Activated B cell treated with CpG ODN at 0.5 μM for 24 hours (primary cell): Measurements from ENCODE around the gene CRELD2. TPM values are rescaled to one million over a fixed set of nuclear protein-coding genes. Genes with fewer than 3 reads are reported as not detected.

Experiments used
- ATAC-seq: fragments of 200-7000 bp; cut with Tn5 transposase; one replicate; pipeline ENCODE4 v1.10.0; 2021; ENCODE audit warnings: low read depth, mild to moderate bottlenecking, moderate library complexity
- CTCF ChIA-PET: fragments of 350-600 bp; sonication (Branson Sonifier 250); formaldehyde crosslinking; loops from one replicate; lab custom pipeline; 2021; ENCODE audit warnings: antibody characterized with exemption; lab: Charles Lee
- POLR2A ChIA-PET: fragments of 350-600 bp; sonication (Branson Sonifier 250); formaldehyde crosslinking; loops from one replicate; lab custom pipeline; 2021; ENCODE audit warnings: antibody characterized with exemption; lab: Charles Lee
- DNase-seq: peaks from one replicate; pipeline ENCODE4 v3.0.0; 2022
- H3K27ac Mint-ChIP-seq: one replicate; pipeline ENCODE4 v1.8.0; 2020; ENCODE audit warnings: mixed read lengths
- H3K27me3 Mint-ChIP-seq: one replicate; pipeline ENCODE4 v1.8.0; 2021; ENCODE audit warnings: mixed read lengths
- H3K36me3 Mint-ChIP-seq: one replicate; pipeline ENCODE4 v1.8.0; 2021; ENCODE audit warnings: low read depth, mixed read lengths
- H3K4me1 Mint-ChIP-seq: one replicate; pipeline ENCODE4 v1.8.0; 2021; ENCODE audit warnings: mixed read lengths
- H3K4me3 Mint-ChIP-seq: one replicate; pipeline ENCODE4 v1.8.0; 2020; ENCODE audit warnings: mild to moderate bottlenecking, mixed read lengths
- H3K9me3 Mint-ChIP-seq: one replicate; pipeline ENCODE4 v1.8.0; 2020; ENCODE audit warnings: mixed read lengths
- intact Hi-C: fragments of 100-400 bp; cut with micrococcal nuclease; formaldehyde crosslinking; loops from one replicate; pipeline ENCODE4 v1.15.1; 2024
- total RNA-seq: library from RNA; stranded (reverse); gene quantifications from 2 replicates; pipeline ENCODE4 v1.2.3, GENCODE V29; 2022
- TF ChIP-seq, protein P1 (sequence below): fragments of 200-600 bp; IDR thresholded peaks from one replicate; pipeline ENCODE4 v1.8.0; 2022; ENCODE audit warnings: antibody characterized with exemption, mild to moderate bottlenecking

CRELD2 gene
- total RNA-seq, 1 donor from 2014 or later = 44.5 TPM

DNA sequence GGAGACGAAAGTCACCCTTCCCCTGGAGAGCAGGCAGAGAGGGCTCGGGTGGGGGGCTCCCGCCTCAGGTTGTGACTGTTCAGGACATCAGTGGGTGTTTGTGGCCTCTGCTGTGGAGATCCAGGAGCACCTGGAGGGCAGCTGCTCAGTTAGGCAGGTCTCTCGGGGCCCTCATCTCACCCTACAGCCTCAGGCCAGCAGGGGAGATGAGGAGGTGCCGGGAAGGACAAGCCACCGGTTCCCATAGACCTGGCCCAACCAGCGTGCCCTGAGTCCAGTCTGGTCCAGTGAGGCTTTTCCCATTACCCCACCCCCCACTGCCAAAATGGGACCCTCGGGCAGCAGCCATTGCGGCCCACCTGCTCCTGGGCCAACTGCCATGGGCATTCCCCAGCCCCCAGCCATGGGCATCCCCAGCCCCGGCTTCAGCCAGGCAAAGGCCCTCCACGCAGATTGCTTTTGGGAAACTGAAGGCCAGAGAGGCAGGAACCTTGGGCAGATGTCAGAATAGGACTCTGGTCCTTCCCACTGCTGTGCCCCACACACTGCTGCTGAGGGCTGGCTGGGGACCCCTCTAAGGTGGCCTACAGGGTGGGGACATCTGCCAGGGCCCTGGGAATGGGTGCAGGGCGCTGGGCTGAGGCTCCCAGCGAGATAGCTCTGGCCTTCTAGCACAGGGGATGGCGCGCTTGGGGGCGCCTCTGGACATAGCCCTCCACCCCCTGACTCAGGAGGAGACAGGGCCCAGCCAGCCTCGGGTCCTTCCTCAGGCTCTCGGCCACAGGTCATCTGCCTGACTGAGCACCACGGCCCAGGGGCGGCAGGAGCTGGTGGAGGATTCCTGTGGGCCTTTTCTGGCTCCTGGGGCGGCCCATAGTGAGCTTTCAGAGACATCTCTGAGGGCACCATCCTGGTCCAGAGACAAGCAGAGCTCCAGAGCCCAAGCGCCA, 46.9 kb downstream of the CRELD2 start:
- ATAC-seq = no peak
- POLR2A ChIA-PET = interaction anchor here (0.9 to 18.9 kb wide), 3 partner anchors 28 to 230 kb away, joined by 4 to 828 read pairs (median 6); no protein-coding TSS in a partner anchor
- intact Hi-C loops = loop anchor here (10.0 kb wide), 1 partner anchor 579 kb away; the partner anchor contains the start of gene KLHDC7B

GRCh38 chr22:49966041-49966773, 47.8 kb downstream of the CRELD2 start:
- intact Hi-C loops = loop anchor here (10.0 kb wide), 1 partner anchor 579 kb away; the partner anchor contains the start of gene KLHDC7B
- H3K4me3 Mint-ChIP-seq = no peak overlapping the region
- ChIA-PET POLR2A (interaction anchor here (0.9 to 18.9 kb wide), 5 partner anchors 20 to 229 kb away, joined by 3 to 828 read pairs (median 6); no protein-coding TSS in a partner anchor), CTCF (interaction anchor here (1.5 kb wide), 1 partner anchor 64 kb away, joined by 8 read pairs; no protein-coding TSS in a partner anchor)
- TF ChIP-seq, protein P1, sequence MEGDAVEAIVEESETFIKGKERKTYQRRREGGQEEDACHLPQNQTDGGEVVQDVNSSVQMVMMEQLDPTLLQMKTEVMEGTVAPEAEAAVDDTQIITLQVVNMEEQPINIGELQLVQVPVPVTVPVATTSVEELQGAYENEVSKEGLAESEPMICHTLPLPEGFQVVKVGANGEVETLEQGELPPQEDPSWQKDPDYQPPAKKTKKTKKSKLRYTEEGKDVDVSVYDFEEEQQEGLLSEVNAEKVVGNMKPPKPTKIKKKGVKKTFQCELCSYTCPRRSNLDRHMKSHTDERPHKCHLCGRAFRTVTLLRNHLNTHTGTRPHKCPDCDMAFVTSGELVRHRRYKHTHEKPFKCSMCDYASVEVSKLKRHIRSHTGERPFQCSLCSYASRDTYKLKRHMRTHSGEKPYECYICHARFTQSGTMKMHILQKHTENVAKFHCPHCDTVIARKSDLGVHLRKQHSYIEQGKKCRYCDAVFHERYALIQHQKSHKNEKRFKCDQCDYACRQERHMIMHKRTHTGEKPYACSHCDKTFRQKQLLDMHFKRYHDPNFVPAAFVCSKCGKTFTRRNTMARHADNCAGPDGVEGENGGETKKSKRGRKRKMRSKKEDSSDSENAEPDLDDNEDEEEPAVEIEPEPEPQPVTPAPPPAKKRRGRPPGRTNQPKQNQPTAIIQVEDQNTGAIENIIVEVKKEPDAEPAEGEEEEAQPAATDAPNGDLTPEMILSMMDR = no peak
- H3K27me3 Mint-ChIP-seq = no peaks in the 10 kb centered on the region
- peaks cover 62% of the 10 kb centered on the region for H3K4me1 Mint-ChIP-seq
- H3K36me3 Mint-ChIP-seq = peaks cover 33% of the 10 kb centered on the region
- H3K27ac Mint-ChIP-seq = peak overlapping the region; percentile 18
- ATAC-seq = no peak
- no peaks in the 10 kb centered on the region for H3K9me3 Mint-ChIP-seq
- DNase-seq = peak; percentile 16

More for the DNA sequence above, 46.9 kb downstream of the CRELD2 start:
- H3K4me3 Mint-ChIP-seq = no peak overlapping the region
- TF ChIP-seq, protein P1 = no peak
- H3K9me3 Mint-ChIP-seq = no peaks in the 10 kb centered on the region
- CTCF ChIA-PET = no interaction called here
- H3K36me3 Mint-ChIP-seq = peaks cover 33% of the 10 kb centered on the region
- peak; percentile 17 for DNase-seq
- no peaks in the 10 kb centered on the region for H3K27me3 Mint-ChIP-seq
- H3K4me1 Mint-ChIP-seq = peaks cover 54% of the 10 kb centered on the region
- peak overlapping the region; percentile 18 for H3K27ac Mint-ChIP-seq

DNA sequence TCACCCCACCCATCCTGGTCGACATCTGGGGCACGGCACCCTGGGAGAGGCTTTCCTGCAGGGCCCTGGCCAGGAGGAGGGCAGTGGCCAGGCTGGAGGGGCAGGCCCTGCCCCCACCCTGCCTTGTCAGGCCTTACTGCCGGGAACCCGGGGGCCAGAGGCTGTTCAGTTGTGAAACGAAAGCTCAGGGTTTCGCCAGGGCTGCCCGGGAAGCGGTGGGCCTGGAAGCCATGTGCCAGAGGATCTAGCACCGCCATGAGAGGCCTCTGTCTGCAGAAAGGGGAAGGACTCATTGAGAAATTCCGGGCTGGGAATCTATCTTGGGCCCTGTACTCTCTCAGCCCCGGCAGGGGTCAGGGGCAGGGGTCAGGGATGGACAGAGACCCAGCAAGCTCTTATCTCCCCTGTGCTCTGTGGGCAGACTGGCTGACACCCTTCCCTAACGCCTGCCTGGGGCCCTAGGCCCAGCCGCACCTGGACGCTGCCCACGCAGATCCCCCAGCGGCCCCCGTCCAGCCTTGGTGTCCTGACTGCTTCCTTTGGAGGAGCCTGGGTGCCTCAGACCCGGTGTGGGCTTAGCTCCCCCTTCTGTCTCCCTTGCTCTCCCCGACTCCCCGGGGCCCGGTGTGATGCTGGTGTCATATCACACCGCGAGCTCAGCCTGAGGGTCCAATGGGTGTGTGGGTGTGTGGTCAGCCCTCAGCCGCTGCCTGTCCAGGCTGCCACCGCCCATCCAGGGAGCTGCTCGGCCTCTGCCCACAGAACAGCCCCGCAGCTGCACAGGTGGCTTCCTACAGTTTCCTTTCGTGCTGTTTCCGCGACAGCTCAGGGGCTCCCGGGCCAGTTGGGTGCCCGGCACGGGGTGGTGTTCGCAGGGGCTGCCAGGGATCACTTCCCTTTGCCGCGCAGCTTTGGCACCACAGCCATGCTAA, 48.6 kb downstream of the CRELD2 start:
- TF ChIP-seq, protein P1 = no peak
- peaks cover 27% of the 10 kb centered on the region for H3K36me3 Mint-ChIP-seq
- intact Hi-C loops = loop anchor here (10.0 kb wide), 1 partner anchor 578 kb away; the partner anchor contains the start of gene KLHDC7B
- DNase-seq (peak; percentile 49), ATAC-seq (peak; percentile 7)
- peaks cover 63% of the 10 kb centered on the region for H3K4me1 Mint-ChIP-seq
- ChIA-PET POLR2A (interaction anchor here (0.6 to 18.9 kb wide), 12 partner anchors 10 to 225 kb away, joined by 3 to 828 read pairs (median 4); partner anchors contain the start of gene IL17REL), CTCF (interaction anchor here (1.1 to 1.5 kb wide), 2 partner anchors 36 to 63 kb away, joined by 4 to 8 read pairs; no protein-coding TSS in a partner anchor)
- peak overlapping the region; percentile 61 for H3K27ac Mint-ChIP-seq
- no peaks in the 10 kb centered on the region for H3K27me3 Mint-ChIP-seq
- peak overlapping the region; percentile 48 for H3K4me3 Mint-ChIP-seq
- H3K9me3 Mint-ChIP-seq = no peaks in the 10 kb centered on the region

- POLR2A ChIA-PET = interaction anchor here (0.9 to 18.9 kb wide), 7 partner anchors 15 to 225 kb away, joined by 3 to 828 read pairs (median 4); partner anchors contain the start of gene IL17REL
- DNase-seq (no peak), ATAC-seq (no peak)
- CTCF ChIA-PET = interaction anchor here (1.1 to 1.5 kb wide), 2 partner anchors 37 to 63 kb away, joined by 4 to 8 read pairs; no protein-coding TSS in a partner anchor
- TF ChIP-seq, protein P1 = no peak
- H3K27me3 Mint-ChIP-seq = no peaks in the 10 kb centered on the region
- H3K4me3 Mint-ChIP-seq = peak overlapping the region; percentile 48
- peaks cover 59% of the 10 kb centered on the region for H3K4me1 Mint-ChIP-seq
- intact Hi-C loops = loop anchor here (10.0 kb wide), 1 partner anchor 577 kb away; the partner anchor contains the start of gene KLHDC7B
- H3K27ac Mint-ChIP-seq = peak overlapping the region; percentile 50
- no peaks in the 10 kb centered on the region for H3K9me3 Mint-ChIP-seq
- peaks cover 24% of the 10 kb centered on the region for H3K36me3 Mint-ChIP-seq
These were observed 49.3 kb downstream of the CRELD2 start for GRCh38 chr22:49967706-49968208.
